Measurements from ENCODE around the gene FXR1. TPM values are rescaled to one million over a fixed set of nuclear protein-coding genes. Genes with fewer than 3 reads are reported as not detected.

The FXR1 gene
- total and polyA plus RNA-seq, 5 experiments from 2014 or later = 53.1 to 153 (median 62.5) TPM

DNA sequence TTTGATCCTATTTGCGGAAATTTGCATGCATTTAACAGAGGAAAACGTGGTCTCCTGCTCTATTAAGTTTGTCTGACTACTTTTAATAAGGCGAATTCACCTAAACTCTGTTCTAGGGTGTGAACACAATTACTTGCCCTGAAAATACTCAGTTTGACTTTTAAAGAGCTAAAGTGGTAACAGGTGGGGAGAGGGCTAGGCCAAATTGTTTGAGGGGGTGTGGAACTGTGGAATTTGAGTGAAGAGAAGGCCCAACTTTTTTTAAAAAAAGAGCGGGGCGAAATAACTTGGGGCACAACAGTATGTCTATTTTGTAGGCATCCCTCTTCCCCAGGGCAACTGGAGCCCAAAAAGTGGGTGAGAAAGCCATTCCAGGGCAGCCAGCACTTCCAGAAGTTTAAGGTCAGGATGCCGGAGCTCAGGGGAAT is 580 bp upstream of the FXR1 start:
- Mint-ChIP-seq H3K27me3 (no peaks in the 10 kb centered on the region), H3K4me3 (peak overlapping the region; percentile 91 to 97 (median 94)), H3K36me3 (peaks cover 0 to 18% (median 5%) of the 10 kb centered on the region in 3 donors), H3K4me1 (peaks cover 25 to 69% (median 61%) of the 10 kb centered on the region in 4 donors), H3K9me3 (peaks cover 0 to 2% (median 0%) of the 10 kb centered on the region in 9 donors), H3K27ac (peak overlapping the region; percentile 93 to 99 (median 98))
- ATAC-seq = peak; percentile 9 to 16
- POLR2A ChIA-PET = interaction anchor here (0.9 to 4.0 kb wide), 5 partner anchors 77 to 1589 kb away, joined by 3 to 23 read pairs (median 9); partner anchors contain the start of genes DNAJC19, TTC14 and ZNF639
- DNase-seq = no peak

DNA sequence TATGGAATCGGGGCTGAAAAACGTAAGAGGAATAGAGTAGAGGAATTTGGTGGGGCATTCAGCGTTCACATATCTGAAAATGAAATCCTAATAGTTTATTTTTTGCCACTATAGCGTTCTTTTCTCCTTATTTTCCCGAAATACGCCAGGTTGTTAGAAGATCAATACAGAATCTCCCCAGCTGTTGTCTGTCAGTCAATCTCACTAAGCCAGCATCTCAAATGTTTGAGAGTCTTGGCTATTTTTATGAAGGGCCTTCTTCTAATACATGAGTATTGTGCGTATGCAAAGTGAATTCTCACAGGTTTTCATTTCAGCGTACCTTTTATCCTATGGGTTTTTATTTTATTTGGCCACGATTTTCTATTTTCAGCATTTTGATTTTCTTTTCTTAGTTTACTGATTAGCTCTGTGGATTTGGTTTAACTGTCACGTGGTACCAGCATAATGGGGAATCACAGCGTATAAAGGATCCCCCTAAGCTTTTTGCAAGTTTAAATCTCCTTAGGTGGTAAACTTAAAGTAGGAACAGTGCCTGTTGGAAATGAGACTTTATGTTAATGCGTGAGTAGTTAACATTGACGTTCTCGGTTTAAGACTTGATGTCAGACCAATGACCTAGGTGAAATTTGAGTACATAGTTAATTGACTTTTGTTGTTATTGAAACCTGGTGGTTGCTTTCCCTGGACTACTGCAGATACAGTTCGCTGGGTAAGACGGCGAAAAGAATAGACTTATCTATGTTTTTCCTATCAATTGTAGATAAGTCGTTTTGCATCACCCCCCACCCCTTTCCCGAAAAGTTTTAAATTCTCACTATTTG is 1.3 kb downstream of the FXR1 start:
- peaks cover 23 to 85% (median 72%) of the 10 kb centered on the region in 4 donors for H3K4me1 Mint-ChIP-seq
- H3K27ac Mint-ChIP-seq = peak overlapping the region; percentile 84 to 99 (median 98)
- no peak for DNase-seq

DNA sequence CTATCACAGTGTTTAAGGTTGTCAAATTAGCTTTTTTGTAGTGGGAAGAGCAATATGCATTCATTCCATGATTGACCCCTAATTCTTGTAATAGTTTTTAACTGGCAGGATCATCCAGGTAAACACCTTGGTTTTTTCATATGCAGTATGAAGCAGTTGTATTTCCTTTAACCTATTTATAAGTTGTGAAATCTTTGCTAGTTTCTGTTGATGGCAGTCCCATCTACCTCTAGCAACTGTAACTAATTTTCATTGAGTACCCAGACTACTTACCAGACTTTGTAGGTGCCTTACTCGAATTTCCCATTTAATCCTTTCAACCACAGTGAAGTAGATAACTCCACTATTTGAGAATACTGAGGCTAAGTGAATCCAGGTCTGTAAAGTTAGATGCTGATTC is 6.1 kb downstream of the FXR1 start:
- H3K4me3 Mint-ChIP-seq = peak overlapping the region in 5 of 10 donors; percentile 14 to 49 (median 22)
- POLR2A ChIA-PET = no interaction called here
- H3K36me3 Mint-ChIP-seq = peaks cover 0 to 47% (median 5%) of the 10 kb centered on the region in 3 donors
- peak overlapping the region in 3 of 10 donors; percentile 20 to 42 (median 38) for H3K27ac Mint-ChIP-seq
- H3K9me3 Mint-ChIP-seq = no peaks in the 10 kb centered on the region
- H3K4me1 Mint-ChIP-seq = peaks cover 23 to 92% (median 78%) of the 10 kb centered on the region in 4 donors
- DNase-seq (no peak), ATAC-seq (no peak)
- H3K27me3 Mint-ChIP-seq = no peaks in the 10 kb centered on the region

More for the DNA sequence above, 1.3 kb downstream of the FXR1 start:
- ATAC-seq = no peak
- Mint-ChIP-seq H3K27me3 (no peaks in the 10 kb centered on the region), H3K36me3 (peaks cover 0 to 27% (median 5%) of the 10 kb centered on the region in 3 donors), H3K4me3 (peak overlapping the region; percentile 91 to 97 (median 94)), H3K9me3 (no peaks in the 10 kb centered on the region)
- POLR2A ChIA-PET = interaction anchor here (2.1 to 4.0 kb wide), 3 partner anchors 75 to 312 kb away, joined by 9 to 23 read pairs (median 19); partner anchors contain the start of genes DNAJC19 and TTC14

DNA sequence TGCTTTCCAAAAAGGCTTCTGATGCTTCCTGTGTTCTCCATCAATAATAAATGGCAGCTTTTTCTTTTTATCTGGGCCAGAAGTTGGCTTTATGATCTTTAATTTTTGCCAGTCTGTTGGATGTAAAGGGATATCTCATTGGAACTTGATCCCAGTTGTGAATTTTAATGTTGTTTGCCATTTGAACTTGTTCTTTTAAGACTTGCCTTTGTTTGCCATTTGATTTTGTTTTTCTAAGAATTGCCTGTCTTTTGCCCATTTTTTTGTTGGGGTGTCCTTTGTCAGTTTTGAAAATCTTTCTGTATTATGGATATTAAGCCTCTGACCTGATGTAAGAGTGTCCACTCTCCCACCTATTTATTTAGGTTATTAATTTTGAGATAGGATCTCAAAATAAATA is 9.8 kb downstream of the FXR1 start:
- no peak for DNase-seq
- H3K27me3 Mint-ChIP-seq = no peaks in the 10 kb centered on the region
- ATAC-seq = no peak
- H3K4me1 Mint-ChIP-seq = peaks cover 19 to 90% (median 80%) of the 10 kb centered on the region in 4 donors
- peaks cover 0 to 32% (median 0%) of the 10 kb centered on the region in 3 donors for H3K36me3 Mint-ChIP-seq
- H3K27ac Mint-ChIP-seq = peak overlapping the region in 5 of 10 donors; percentile 41 to 84 (median 61)
- POLR2A ChIA-PET = no interaction called here
- peak overlapping the region in 6 of 10 donors; percentile 16 to 57 (median 31) for H3K4me3 Mint-ChIP-seq
- H3K9me3 Mint-ChIP-seq = no peaks in the 10 kb centered on the region

DNA sequence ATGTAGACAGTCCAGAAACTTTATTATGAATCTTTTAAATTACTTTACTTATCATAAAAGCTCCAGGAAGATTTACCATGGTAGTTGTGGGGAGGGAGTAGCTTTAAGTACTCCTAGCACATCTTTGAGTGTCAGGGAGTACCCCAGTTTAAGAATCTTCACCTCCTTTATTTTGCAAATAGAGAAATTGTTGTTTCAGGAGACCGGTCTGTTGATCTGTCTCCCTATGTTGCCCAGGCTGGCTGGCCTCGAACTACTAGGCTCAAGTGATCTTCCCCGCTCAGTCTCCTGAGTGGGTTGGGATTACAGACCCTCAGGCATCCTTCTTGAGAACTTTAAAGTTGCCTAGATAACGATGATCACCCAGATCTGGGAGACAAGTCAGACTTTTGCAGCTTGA is 11.1 kb downstream of the FXR1 start:
- ATAC-seq (no peak), DNase-seq (no peak)
- Mint-ChIP-seq H3K27me3 (no peaks in the 10 kb centered on the region), H3K27ac (peak overlapping the region in 2 of 10 donors; percentile 21 to 61), H3K36me3 (peaks cover 0 to 30% (median 0%) of the 10 kb centered on the region in 3 donors), H3K9me3 (no peaks in the 10 kb centered on the region), H3K4me3 (peak overlapping the region in 5 of 10 donors; percentile 8 to 42 (median 30)), H3K4me1 (peaks cover 22 to 88% (median 75%) of the 10 kb centered on the region in 4 donors)
- POLR2A ChIA-PET = no interaction called here

DNA sequence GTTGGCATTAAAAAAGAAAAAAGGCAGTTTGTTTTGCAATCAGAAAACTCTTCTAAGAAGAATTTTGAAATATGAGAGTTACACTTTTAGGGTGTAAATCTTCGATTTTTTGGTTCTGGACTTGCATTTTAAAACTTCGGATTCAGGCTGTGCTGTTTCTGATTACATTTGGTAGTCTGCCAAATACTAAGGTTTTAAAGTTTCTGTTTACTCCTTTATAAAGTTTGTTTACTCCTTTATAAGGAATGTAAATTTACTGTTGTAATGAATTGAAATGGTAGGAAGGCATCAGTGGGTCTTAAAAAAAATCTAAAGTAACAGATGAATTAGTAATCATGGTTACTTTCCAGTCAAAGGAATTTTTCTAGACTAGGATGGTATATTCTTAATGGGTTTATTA is 14.1 kb downstream of the FXR1 start:
- H3K36me3 Mint-ChIP-seq = peaks cover 0 to 29% (median 0%) of the 10 kb centered on the region in 3 donors
- no peaks in the 10 kb centered on the region for H3K9me3 Mint-ChIP-seq
- H3K4me1 Mint-ChIP-seq = peaks cover 25 to 93% (median 83%) of the 10 kb centered on the region in 4 donors
- DNase-seq (no peak), ATAC-seq (no peak)
- POLR2A ChIA-PET = no interaction called here
- H3K4me3 Mint-ChIP-seq = no peak overlapping the region
- no peaks in the 10 kb centered on the region for H3K27me3 Mint-ChIP-seq
- H3K27ac Mint-ChIP-seq = peak overlapping the region in 4 of 10 donors; percentile 14 to 56 (median 40)

DNA sequence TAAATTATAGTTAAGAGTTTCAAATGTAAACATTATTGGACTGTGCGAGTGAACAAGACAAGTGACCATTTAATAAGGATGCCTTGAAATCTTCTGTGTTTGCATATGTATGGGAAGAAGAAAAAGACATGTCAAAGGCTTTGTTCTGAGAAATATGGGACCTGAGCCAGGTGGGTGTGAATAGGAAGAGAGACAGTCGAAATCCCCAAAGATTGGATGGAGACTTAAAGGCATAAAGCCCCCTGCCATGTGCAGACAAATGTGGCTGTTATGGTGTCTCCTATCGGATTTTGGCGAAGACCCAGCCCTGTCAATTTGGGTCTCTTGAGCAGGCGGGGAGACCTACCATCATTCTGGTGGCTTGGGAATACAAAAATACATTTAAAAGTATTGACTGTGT is 16.9 kb downstream of the FXR1 start:
- H3K9me3 Mint-ChIP-seq = no peaks in the 10 kb centered on the region
- no peaks in the 10 kb centered on the region for H3K27me3 Mint-ChIP-seq
- DNase-seq (no peak), ATAC-seq (no peak)
- peaks cover 0 to 26% (median 0%) of the 10 kb centered on the region in 3 donors for H3K36me3 Mint-ChIP-seq
- H3K27ac Mint-ChIP-seq = peak overlapping the region in 3 of 10 donors; percentile 53 to 80 (median 74)
- POLR2A ChIA-PET = no interaction called here
- peak overlapping the region in 1 of 10 donors; percentile 18 for H3K4me3 Mint-ChIP-seq
- H3K4me1 Mint-ChIP-seq = peaks cover 23 to 81% (median 78%) of the 10 kb centered on the region in 4 donors

DNA sequence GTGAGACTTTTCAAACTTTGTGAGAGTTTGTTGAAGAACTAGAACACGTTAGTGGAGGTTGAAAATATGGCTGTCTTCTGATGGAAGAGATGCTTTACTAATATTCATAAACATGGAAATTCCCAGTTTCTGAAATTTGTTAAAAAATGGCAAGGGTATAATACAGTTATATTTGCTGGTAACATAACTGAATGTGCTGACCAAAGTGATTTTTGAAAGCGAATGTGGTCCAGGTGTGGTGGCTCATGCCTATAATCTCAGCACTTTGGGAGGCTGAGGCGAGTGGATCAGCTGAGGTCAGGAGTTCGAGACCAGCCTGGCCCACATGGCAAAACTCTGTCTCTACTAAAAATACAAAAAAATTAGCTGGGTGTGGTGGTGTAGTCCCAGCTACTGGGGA is 18.1 kb downstream of the FXR1 start:
- Mint-ChIP-seq H3K9me3 (no peaks in the 10 kb centered on the region), H3K4me3 (peak overlapping the region in 5 of 10 donors; percentile 7 to 47 (median 34)), H3K36me3 (peaks cover 0 to 35% (median 2%) of the 10 kb centered on the region in 3 donors), H3K27me3 (no peaks in the 10 kb centered on the region), H3K4me1 (peaks cover 22 to 73% (median 69%) of the 10 kb centered on the region in 4 donors), H3K27ac (peak overlapping the region in 8 of 10 donors; percentile 13 to 74 (median 38))
- POLR2A ChIA-PET = no interaction called here
- ATAC-seq (no peak), DNase-seq (no peak)

DNA sequence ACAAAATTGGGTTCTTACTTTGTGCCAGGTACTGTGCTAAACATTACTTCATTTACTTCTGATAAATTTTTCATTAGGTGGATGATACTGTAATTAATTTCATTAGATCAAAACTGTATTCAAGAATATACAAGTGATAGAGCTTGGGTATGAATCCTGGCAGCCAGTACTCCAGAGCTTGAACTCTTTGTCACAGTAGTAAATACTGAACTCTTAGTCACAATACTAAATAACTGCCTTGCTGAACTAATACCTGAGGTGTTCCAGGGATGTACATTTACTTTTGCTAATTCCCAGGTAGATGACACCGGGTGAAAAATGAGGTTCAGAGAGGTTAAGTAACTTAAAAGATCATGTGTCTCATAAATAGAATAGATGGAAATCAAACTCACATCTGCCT is 20.3 kb downstream of the FXR1 start:
- H3K4me1 Mint-ChIP-seq = peaks cover 20 to 59% (median 52%) of the 10 kb centered on the region in 4 donors
- H3K27ac Mint-ChIP-seq = peak overlapping the region in 7 of 10 donors; percentile 4 to 75 (median 46)
- POLR2A ChIA-PET = no interaction called here

DNA sequence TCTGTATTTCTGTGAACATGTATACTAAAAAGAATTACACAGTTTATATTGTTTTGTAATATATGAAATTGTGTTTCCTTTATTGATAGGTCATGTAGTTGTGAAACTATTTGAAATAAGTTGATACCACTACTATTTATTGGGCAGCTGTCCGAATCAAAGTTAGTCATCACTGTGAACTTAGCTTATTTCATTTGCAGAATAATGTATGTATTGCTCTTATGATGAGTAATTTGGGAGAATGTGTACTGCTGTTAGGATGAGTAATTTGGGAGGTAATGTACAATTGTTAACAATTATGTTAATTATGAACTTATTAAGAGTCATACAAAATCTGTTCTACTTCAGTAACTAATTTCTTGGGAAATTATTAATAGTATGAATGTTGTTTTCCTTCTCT is 22.2 kb downstream of the FXR1 start:
- Mint-ChIP-seq H3K9me3 (no peaks in the 10 kb centered on the region), H3K27ac (no peak overlapping the region), H3K4me3 (no peak overlapping the region), H3K36me3 (peaks cover 0 to 53% (median 9%) of the 10 kb centered on the region in 3 donors), H3K27me3 (no peaks in the 10 kb centered on the region), H3K4me1 (peaks cover 17 to 47% (median 41%) of the 10 kb centered on the region in 4 donors)
- no peak for ATAC-seq
- POLR2A ChIA-PET = no interaction called here
- DNase-seq = no peak

More for the DNA sequence above, 20.3 kb downstream of the FXR1 start:
- no peak for ATAC-seq
- no peak overlapping the region for H3K4me3 Mint-ChIP-seq
- peaks cover 0 to 49% (median 3%) of the 10 kb centered on the region in 3 donors for H3K36me3 Mint-ChIP-seq
- H3K27me3 Mint-ChIP-seq = no peaks in the 10 kb centered on the region
- no peak for DNase-seq
- H3K9me3 Mint-ChIP-seq = no peaks in the 10 kb centered on the region

DNA sequence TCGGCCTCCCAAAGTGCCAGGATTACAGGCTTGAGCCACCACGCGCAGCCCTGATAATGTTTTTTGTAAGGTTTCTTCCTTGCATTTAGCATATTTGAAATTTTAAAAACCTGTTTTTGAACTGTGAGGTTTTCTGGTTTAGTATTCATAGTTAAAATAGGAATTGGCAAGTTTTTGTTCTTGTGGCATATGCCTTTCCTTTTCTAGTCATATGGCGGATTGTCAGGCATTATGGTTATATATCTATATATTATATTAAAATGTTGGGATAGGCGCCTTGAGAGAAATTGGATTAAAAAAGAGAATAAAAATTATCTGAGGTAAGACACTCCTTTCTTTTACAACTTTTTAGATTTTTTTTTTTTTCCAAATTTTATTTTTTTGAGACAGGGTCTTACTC is 28.4 kb downstream of the FXR1 start:
- Mint-ChIP-seq H3K4me1 (peaks cover 3 to 16% (median 10%) of the 10 kb centered on the region in 4 donors), H3K27ac (no peak overlapping the region), H3K27me3 (no peaks in the 10 kb centered on the region), H3K36me3 (peaks cover 0 to 78% (median 21%) of the 10 kb centered on the region in 3 donors), H3K9me3 (no peaks in the 10 kb centered on the region), H3K4me3 (no peak overlapping the region)
- ATAC-seq (no peak), DNase-seq (no peak)
- POLR2A ChIA-PET = no interaction called here

DNA sequence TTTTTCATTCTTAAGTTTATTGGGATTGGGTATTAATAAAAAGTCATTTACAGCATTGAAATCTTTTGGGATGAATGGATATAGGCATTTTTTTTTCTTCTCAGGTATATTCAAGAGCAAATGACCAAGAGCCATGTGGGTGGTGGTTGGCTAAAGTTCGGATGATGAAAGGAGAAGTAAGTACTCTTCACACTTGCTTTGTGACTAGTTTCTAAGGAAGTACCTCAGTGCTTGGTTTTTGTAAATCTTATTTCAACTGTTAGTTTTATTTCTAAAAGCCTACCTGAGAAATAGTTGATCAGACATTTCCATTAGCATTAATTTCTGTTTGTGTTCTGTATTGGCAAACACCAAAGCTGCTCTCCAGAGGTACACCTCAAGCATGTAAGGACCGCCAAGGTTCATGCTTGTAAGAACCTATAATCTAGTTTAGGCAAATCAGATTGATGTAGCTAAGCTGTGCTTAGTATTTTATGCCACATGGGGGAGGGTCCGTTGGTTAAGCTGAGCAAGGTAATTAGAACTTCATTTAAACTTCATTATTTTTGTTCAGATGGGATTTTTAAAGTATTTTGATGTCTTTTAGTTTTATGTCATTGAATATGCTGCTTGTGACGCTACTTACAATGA is 35.4 kb downstream of the FXR1 start:
- ATAC-seq = no peak
- H3K4me1 Mint-ChIP-seq = peaks cover 6 to 15% (median 10%) of the 10 kb centered on the region in 4 donors
- peak overlapping the region in 1 of 10 donors; percentile 22 for H3K27ac Mint-ChIP-seq
- H3K36me3 Mint-ChIP-seq = peaks cover 10 to 82% (median 17%) of the 10 kb centered on the region in 3 donors
- no peaks in the 10 kb centered on the region for H3K9me3 Mint-ChIP-seq
- H3K27me3 Mint-ChIP-seq = no peaks in the 10 kb centered on the region
- H3K4me3 Mint-ChIP-seq = no peak overlapping the region
- POLR2A ChIA-PET = no interaction called here
- no peak for DNase-seq

All from naive thymus-derived CD8-positive, alpha-beta T cell (primary cell).